Measurements from ENCODE around the gene ARL10. TPM values are rescaled to one million over a fixed set of nuclear protein-coding genes. Genes with fewer than 3 reads are reported as not detected.

The ARL10 gene
- polyA plus RNA-seq, 1 experiment, result 3.2 TPM

- Histone ChIP-seq H3K4me3 (ENCODE audit: low read depth, low read length) (no peak overlapping the region), H3K36me3 (ENCODE audit: control insufficient read depth, insufficient read depth, low read length) (peaks cover 1% of the 10 kb centered on the region), H3K27me3 (ENCODE audit: control insufficient read depth, insufficient read depth, low read length) (no peaks in the 10 kb centered on the region)
- DNase-seq (ENCODE audit: low read depth), result no peak
- TF ChIP-seq CTCF (IDR thresholded peaks at IDR 0.05; ENCODE audit: insufficient read depth, low read depth, low read length), result no peak
- POLR2A ChIA-PET, result no interaction called here
- CTCF ChIA-PET, result no interaction called here
Observed at GRCh38 chr5:176334031-176334770, 31.1 kb upstream of the ARL10 start.

- POLR2A ChIA-PET, result no interaction called here
Observed at GRCh38 chr5:176337913-176338312, 27.4 kb upstream of the ARL10 start.

GRCh38 chr5:176339304-176339703 lies 26.0 kb upstream of the ARL10 start:
- CTCF ChIA-PET, result interaction anchor here (1.5 kb wide), 1 partner anchor 17 kb away, joined by 3 read pairs; no protein-coding TSS in a partner anchor

More at GRCh38 chr5:176337913-176338312, 27.4 kb upstream of the ARL10 start:
- CTCF ChIA-PET, result no interaction called here
- Histone ChIP-seq H3K4me3 (ENCODE audit: low read depth, low read length) (no peak overlapping the region), H3K27me3 (ENCODE audit: control insufficient read depth, insufficient read depth, low read length) (no peaks in the 10 kb centered on the region), H3K36me3 (ENCODE audit: control insufficient read depth, insufficient read depth, low read length) (peaks cover 1% of the 10 kb centered on the region)
- no peak for DNase-seq (ENCODE audit: low read depth)
- TF ChIP-seq CTCF (IDR thresholded peaks at IDR 0.05; ENCODE audit: insufficient read depth, low read depth, low read length), result no peak

GRCh38 chr5:176341325-176342157 lies 23.7 kb upstream of the ARL10 start:
- POLR2A ChIA-PET, result no interaction called here
- CTCF ChIA-PET, result no interaction called here
- Histone ChIP-seq H3K36me3 (ENCODE audit: control insufficient read depth, insufficient read depth, low read length) (peaks cover 9% of the 10 kb centered on the region), H3K27me3 (ENCODE audit: control insufficient read depth, insufficient read depth, low read length) (no peaks in the 10 kb centered on the region), H3K4me3 (ENCODE audit: low read depth, low read length) (no peak overlapping the region)
- no peak for TF ChIP-seq CTCF (IDR thresholded peaks at IDR 0.05; ENCODE audit: insufficient read depth, low read depth, low read length)
- DNase-seq (ENCODE audit: low read depth), result no peak

More at GRCh38 chr5:176339304-176339703, 26.0 kb upstream of the ARL10 start:
- Histone ChIP-seq H3K4me3 (ENCODE audit: low read depth, low read length) (no peak overlapping the region), H3K36me3 (ENCODE audit: control insufficient read depth, insufficient read depth, low read length) (peaks cover 1% of the 10 kb centered on the region), H3K27me3 (ENCODE audit: control insufficient read depth, insufficient read depth, low read length) (no peaks in the 10 kb centered on the region)
- DNase-seq (ENCODE audit: low read depth), result no peak
- no peak for TF ChIP-seq CTCF (IDR thresholded peaks at IDR 0.05; ENCODE audit: insufficient read depth, low read depth, low read length)
- POLR2A ChIA-PET, result no interaction called here

GRCh38 chr5:176342158-176342483 lies 23.2 kb upstream of the ARL10 start:
- Histone ChIP-seq H3K36me3 (ENCODE audit: control insufficient read depth, insufficient read depth, low read length) (peaks cover 12% of the 10 kb centered on the region), H3K27me3 (ENCODE audit: control insufficient read depth, insufficient read depth, low read length) (no peaks in the 10 kb centered on the region), H3K4me3 (ENCODE audit: low read depth, low read length) (no peak overlapping the region)
- ChIA-PET CTCF (no interaction called here), POLR2A (no interaction called here)
- no peak for DNase-seq (ENCODE audit: low read depth)
- no peak for TF ChIP-seq CTCF (IDR thresholded peaks at IDR 0.05; ENCODE audit: insufficient read depth, low read depth, low read length)
